Measurements from ENCODE around the gene POFUT2.

Gene POFUT2

GRCh38 chr21:45305836-45306235, 18.1 kb upstream of the POFUT2 start:
- DNase-seq (ENCODE audit: low read depth in 2 of 2) = no peak
- no peak overlapping the region for H3K4me3 ChIP-seq (replicated peaks in 1 of 2; ENCODE audit: low read depth in 2 of 2, low read length in 2 of 2)
- no peak for TF ChIP-seq CTCF (IDR thresholded peaks at IDR 0.05; ENCODE audit: low read depth, low read length)

GRCh38 chr21:45304945-45305344, 17.2 kb upstream of the POFUT2 start:
- TF ChIP-seq CTCF (IDR thresholded peaks at IDR 0.05; ENCODE audit: low read depth, low read length) = no peak
- DNase-seq (ENCODE audit: low read depth in 2 of 2) = no peak

DNA sequence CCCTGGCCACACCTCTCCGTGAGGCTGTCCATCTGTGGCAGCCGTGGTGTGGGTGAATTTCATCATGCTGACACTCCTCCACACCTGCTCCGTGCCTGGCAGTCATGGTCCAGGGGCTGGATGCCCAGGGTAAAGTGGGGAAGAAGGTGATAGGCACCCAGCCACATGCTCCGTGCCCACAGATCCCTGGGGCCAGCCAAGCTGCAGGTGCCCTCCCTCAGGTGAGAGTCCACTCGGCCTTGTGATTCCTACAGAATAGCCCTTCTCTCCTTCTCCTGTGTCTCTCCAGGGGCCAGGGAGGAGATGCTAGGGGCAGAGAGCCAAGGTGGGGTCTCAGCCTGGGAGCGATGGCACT, 16.8 kb upstream of the POFUT2 start:
- DNase-seq (ENCODE audit: low read depth in 2 of 2) = no peak
- H3K4me3 ChIP-seq (replicated peaks in 1 of 2; ENCODE audit: low read depth in 2 of 2, low read length in 2 of 2) = no peak overlapping the region
- no peak for TF ChIP-seq CTCF (IDR thresholded peaks at IDR 0.05; ENCODE audit: low read depth, low read length)

More at GRCh38 chr21:45304945-45305344, 17.2 kb upstream of the POFUT2 start:
- no peak overlapping the region for H3K4me3 ChIP-seq (replicated peaks in 1 of 2; ENCODE audit: low read depth in 2 of 2, low read length in 2 of 2)

DNA sequence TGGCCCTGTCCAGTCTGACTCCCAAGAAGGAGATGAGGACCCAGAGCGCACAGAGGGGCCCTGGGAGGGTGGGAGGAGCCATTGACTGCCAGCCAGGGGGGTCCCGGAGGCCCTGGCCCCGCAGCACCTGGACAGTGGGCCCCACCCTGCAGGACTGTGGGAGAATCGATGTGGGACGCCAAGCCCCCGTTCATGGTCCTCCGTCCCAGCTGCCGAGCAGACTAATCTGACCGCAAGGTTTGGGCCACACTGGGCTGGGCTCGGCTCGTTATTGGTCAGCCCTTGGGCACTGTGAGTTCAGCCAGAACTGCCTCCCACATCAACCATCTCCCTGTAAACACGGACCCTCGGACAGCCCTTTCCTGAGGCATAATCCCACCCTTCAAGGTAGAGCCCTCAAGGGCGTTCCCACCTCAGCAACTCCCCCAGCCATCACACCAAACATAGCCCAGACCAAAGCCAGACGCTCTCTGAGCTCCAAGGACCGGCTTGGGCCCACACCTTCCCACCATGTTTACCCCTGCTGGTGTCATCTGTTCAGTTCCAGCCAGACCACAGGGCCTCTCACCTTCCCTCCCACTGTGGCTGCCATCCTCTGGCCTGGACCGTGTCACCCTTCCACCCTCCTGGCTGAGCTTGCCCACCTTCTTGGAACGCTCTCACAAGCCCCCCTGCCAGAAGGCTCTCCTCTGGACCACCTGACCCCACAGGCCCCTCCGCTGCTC, 16.2 kb upstream of the POFUT2 start:
- no peak overlapping the region for H3K4me3 ChIP-seq (replicated peaks in 1 of 2; ENCODE audit: low read depth in 2 of 2, low read length in 2 of 2)
- no peak for DNase-seq (ENCODE audit: low read depth in 2 of 2)
- TF ChIP-seq CTCF (IDR thresholded peaks at IDR 0.05; ENCODE audit: low read depth, low read length) = no peak

- no peak overlapping the region for H3K4me3 ChIP-seq (replicated peaks in 1 of 2; ENCODE audit: low read depth in 2 of 2, low read length in 2 of 2)
- no peak for DNase-seq (ENCODE audit: low read depth in 2 of 2)
- TF ChIP-seq CTCF (IDR thresholded peaks at IDR 0.05; ENCODE audit: low read depth, low read length) = no peak
Measured at GRCh38 chr21:45303091-45303615, 15.5 kb upstream of the POFUT2 start.

- no peak for TF ChIP-seq CTCF (IDR thresholded peaks at IDR 0.05; ENCODE audit: low read depth, low read length)
- H3K4me3 ChIP-seq (replicated peaks in 1 of 2; ENCODE audit: low read depth in 2 of 2, low read length in 2 of 2) = no peak overlapping the region
- DNase-seq (ENCODE audit: low read depth in 2 of 2) = peak; percentile 62 to 77
Measured at GRCh38 chr21:45302082-45303061, 14.7 kb upstream of the POFUT2 start.

All from cardiac fibroblast (primary cell).